Stimulated activated CD8-positive, alpha-beta memory T cell treated with anti-CD3 and anti-CD28 coated beads, Interleukin-15, amount 100 ng/mL, for 1 hour (primary cell): ENCODE data around the gene SCN4A.
A peak's percentile ranks its signal among the peaks of the same experiment; 100 is the strongest.

ENCODE experiments used
- DNase-seq: peaks from one replicate; pipeline ENCODE4 v3.0.0-alpha.2; 2020; ENCODE audit warnings: low read depth

The SCN4A gene

DNA sequence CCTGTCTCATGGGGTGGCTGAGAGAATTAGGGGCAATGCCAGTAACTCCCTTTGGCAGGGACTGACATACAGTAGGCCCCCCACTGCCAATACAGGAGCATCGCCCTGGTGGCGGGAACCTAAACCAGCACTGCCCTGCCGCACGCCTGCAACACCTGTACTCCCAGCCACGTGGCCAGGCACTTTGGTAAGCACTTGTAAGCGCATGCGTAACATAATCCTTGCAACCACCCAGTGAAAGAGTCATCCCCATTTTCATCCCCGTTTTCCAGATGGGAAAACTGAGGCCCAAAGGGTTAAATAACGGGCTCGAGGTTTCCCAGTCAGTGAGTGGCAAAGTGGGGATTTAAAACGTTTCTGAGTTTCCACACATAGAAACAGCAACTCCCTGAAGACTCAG, 17.5 kb downstream of the SCN4A start:
- DNase-seq = no peak

DNA sequence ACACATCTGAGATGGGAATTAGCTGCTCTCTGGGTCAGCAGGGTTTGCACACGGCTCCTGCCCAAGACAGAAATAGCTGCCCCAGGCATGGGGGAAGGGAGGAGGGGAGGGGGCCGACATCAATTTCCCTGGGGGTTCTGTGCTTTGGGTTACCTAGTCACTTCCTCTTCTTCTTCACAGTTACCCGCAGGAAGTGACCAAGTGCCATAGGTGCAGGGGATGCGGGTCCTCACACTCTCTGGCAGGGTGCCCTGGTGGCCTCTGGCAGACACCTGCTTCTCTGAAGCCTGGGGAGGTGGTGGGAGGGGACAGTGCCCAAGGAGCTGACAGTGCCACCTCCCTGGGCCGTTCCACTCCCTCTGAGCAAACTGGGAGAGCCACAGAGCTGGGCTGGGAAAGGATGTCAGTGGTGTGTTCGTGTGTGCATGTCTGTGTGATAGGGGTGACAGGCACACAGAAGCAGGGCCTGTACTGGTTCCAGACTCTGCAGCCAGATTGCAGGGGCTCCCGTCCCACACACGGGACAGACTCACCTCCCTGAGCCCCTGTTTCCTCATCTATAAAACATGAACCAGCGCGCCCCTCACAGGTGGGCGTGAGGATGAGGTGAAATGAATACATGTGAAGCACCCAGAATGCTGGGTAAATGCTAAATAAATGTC, 18.2 kb downstream of the SCN4A start:
- no peak for DNase-seq

GRCh38 chr17:63950940-63951907, 21.5 kb downstream of the SCN4A start:
- no peak for DNase-seq

DNA sequence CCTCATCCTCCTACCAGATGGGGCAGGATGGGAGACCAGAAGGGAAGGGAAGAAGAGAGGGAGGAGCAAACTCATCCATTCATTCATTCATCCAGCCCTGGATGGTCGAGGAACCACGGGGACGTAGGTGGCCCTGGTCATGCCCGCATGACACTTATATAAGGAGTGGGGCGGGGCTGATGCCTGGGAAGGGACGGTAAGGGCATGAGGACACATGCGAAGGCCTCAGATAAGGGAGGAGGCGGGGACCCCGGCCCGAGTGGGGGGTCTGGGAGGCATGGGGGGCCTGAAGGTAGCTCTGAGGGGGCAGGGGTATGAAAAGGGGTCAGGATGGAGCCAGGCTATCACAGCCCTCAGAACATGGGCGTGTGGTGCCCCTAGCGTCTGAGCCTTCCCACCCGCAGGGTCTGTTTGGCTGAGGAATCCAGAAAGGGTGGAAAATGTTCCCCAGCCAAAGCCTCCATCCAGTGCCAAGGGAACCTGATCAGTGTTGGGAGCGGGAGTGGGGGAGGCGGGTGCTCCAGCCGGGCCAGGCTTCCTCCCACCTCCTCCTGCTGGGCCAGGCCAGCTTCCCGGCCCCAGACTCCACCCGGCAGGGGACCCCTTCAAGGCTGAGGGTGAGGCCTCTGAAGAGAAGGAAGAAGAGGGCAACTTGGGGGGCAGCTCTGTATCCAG, 23.0 kb downstream of the SCN4A start:
- DNase-seq = no peak

- DNase-seq = no peak
Observed at GRCh38 chr17:63948521-63948920, 24.2 kb downstream of the SCN4A start.

DNA sequence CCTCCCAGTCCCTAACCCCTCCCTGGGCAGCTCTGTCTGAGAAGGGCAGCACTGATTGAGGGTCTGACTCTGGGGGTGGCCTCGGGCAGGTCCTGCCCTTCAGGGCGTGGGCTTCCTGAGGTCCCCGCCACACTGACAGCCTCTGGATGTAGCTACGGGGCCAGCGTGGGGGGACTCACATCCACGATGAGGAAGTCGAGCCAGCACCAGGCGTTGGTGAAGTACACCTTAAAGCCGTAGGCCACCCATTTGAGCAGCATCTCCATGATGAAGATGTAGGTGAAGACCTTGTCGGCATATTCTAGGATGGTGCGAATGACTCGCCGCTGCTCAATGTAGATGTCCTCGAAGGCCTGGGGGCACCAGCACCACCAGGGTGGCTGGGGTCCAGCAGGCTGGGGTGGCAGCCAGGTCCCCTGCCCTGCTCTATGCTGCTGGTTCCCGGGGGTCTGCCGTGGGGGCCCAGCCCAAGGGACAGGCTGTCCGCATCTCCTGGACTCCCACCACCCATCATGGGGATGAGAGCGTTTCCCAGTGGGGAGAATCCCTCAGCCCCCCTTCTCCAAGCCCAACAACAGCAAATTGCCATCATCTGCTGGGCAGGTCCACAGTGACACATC, 24.9 kb downstream of the SCN4A start:
- DNase-seq = no peak

DNA sequence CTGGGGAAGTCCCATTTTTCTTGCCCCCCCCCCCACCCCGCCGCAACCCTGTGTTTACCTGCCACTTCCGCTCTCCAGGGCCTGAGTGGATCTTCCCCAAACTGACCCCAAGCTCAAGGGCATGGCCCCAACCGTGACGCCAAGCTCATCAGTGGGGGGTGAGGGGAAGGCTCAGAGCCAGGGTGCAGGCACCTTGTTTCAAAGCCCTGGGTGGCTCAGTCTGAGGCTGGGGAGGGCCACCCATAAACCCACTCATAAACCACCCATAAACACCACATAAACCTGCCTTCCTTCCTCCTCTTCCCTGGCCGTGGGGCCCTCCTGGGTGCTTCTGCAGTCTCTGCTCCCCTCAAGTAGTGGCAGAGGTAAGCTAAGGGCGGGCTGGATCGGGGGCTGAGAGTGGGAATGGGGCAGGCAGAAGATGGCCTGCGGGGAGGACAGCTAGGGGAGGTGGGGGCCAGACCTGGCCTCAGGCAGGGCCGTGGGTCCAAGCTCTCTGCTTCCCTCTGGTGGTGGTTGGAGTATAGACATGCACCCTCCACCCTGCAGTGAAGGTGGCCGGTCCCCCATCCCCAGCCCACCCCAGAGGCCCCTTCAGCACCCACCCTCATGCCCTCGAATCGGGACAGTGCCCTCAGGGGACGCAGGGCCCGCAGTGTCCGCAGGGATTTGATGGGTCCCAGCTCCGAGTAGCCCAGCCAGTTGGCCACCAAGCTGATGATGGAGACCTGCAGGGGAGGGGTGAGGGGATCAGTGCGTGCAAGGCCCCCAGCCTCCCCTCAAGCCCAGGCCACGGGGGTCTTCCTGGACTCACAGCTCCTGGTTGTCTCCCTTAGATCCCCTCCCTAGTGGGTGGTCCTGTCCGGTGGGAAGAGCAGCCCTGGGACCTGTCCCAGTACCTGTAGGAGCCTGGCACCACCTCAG, 26.0 kb downstream of the SCN4A start:
- DNase-seq = peak; percentile 26

DNA sequence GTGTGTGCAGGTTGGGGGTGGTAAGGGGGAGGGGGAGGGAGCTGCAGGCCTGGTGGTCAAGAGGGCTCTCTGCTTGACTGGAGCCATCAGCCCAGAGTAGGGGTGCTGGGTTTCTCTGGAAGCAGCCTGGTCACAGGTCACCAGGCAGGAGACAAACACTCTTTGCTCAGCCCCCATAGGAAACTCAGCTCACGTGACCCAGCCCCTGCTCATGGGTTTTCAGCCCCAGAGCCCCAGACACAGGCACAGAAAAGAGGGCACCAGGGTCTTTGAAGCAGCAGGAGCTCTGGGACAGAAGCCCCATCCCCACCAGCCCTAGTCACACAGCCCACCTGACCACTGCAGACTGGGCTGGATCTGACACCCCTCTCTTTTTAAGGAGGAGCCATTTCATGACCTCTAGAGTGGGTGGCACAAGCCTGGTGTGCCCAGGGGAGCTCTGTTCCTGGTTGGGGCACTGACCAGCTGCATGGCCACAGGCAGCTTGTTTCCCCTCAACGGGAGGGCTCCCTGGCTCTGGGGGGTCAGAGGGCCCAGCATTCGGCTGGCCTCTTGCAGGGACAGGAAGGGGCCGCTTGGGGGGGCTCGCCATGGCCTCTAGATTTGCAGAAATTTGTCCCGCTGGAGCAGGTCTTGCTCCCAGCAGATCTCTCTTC, 26.8 kb downstream of the SCN4A start:
- DNase-seq = no peak

GRCh38 chr17:63944736-63945499, 27.8 kb downstream of the SCN4A start:
- DNase-seq = no peak

DNA sequence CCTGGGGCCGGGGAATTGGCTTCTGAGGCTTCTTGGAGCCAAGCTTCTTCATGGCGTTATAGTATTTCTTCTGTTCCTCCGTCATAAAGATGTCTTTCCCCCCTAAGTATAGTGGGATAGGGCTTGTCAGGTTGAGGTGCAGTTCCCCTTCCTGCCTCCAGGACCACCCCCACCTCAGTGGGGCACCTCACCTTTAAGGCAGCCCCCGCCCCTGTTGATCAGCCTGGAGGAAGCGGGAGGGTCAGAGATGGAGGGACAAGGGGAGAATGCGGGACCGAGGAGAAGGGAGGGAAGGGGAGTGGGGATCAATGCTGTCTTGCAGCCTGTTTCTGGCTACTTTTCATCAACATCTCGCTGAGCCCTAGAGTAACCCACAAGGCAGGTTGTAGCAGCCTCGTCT, 29.0 kb downstream of the SCN4A start:
- no peak for DNase-seq

GRCh38 chr17:63942309-63942985, 30.3 kb downstream of the SCN4A start:
- DNase-seq = no peak

DNA sequence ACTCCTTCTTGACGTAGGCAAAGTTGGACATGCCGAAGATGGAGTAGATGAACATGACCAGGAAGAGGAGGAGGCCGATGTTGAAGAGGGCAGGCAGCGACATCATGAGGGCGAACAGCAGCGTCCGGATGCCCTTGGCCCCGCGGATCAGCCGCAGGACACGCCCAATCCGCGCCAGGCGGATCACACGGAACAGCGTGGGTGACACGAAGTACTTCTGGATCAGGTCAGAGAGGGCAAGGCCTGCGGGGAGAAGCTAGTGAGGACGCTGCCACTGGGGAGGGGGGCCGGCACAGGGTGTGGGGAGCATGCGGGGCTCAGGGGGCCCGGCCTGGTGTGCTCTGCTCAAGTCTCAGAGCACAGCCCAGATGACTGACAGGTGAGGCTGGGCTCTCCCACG, 31.0 kb downstream of the SCN4A start:
- DNase-seq = no peak

DNA sequence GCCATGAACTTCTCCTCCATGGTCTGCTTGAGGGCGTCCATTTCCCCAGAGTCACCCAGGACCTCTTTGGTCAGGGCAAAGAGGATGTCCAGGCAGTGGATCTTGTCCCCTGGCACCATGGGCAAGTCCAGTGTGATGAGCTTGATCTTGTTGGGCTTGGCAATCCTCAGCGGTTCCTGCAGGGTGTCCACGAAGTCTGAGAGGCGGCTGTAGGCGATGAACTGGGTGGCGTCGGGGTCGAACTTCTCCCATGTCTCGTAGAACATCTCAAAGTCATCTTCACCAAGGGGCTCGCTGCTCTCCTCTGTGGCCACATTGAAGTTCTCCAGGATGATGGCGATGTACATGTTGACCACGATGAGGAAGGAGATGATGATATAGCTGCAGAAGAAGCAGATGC, 31.6 kb downstream of the SCN4A start:
- DNase-seq = no peak

DNA sequence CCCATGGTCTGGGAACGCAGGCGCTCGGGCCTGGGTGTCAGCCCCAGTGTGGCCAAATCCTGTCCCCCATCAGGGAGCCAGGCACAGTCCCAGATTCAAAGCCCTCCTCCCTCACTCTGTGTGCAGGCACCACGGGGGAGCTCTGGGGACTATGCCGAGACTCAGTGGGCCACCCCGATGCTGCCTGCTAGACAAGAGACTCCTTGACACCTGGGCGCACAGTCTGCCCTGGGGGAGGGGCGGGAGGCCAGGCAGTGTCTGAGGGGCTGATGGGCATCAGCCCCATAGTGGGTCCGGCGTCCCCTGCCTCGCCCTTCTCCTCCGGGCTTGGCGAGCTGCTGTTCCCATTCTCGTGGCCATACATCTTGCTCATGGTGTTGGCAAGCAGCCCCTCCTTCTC, 32.1 kb downstream of the SCN4A start:
- no peak for DNase-seq

DNA sequence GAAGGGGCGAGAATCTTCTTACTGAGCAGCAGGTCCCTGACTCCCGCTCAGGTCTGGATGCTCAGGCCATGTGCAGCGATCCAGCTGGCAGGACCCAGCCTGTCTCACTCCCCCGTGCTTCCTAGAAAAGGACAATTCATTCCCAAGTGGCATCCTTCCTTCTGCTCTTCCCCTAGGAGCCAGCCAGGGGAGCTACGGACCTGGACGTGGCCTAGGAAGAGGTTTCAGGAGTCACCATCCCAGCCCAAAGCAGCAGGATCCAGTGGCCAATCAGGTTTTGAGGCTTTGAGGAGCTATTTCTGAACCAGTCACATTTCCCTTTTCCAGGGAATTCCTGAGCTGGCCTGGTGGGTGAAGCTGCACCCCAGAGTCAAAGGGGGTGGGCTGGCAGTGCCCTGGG, 32.8 kb downstream of the SCN4A start:
- DNase-seq = no peak

GRCh38 chr17:63939401-63939800, 33.3 kb downstream of the SCN4A start:
- DNase-seq = no peak

- DNase-seq = no peak
Observed at GRCh38 chr17:63937920-63938319, 34.8 kb downstream of the SCN4A start.

GRCh38 chr17:63937319-63937718, 35.4 kb downstream of the SCN4A start:
- no peak for DNase-seq
